ENCODE measurements around the gene ATP6V0B. TPM values are rescaled to one million over a fixed set of nuclear protein-coding genes. Genes with fewer than 3 reads are reported as not detected.

ATP6V0B gene
- total and polyA plus RNA-seq, 2 of the 13 experiments (the other 11 are each of a cell fraction or from before 2014, with no cell fraction given), result 157 to 161 TPM

DNA sequence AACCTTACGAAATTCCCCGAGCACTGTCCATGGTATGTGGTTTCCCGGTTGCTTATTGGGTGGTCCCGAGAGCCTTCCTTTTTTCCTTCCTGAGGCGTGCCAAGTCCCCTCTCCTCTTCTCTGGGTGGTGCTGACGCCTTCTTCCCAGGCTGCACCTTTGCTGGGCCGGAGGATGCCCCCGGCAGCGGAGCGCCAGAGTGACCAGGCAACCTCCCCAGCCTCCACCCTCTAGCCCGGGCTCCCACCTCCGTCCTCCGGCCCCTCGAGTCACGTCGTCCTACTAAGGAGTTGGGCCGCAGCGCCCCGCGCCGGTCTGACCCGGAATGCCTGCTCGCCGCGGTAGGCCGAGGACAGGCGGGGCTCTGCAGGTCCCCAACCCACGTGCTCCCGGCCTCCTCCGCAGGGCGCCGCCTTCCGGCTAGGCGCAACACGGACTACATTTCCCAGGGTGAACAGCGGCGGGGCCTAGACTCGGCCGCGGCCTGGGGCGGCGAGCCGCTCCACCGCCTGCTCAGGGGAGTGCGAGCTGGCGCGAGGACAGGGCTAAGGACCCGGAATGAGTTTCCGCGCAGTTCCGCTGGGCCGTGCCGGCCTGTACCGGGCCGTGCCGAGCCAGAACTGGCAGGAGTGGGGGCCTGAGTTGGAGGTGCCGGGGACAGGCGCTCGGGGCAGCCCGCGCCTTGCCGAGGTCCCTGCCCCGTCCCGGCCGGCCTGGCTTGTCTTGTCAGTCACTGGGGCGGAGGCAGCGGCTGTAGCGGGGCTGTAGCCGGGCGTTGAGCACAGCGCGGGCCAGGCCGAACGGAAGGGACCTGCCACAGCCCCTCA is 28.3 kb upstream of the ATP6V0B start, which contains the start of gene IPO13 (continued):
- TF ChIP-seq AHR (CRISPR knock-in tag; IDR thresholded peaks at IDR 0.05) (peak; percentile 70; the same call in 1 of the 2 replicates), ARNT2 (CRISPR knock-in tag; IDR thresholded peaks at IDR 0.05; ENCODE audit: low read depth) (peak; percentile 77), ELF4 (CRISPR knock-in tag; IDR thresholded peaks at IDR 0.05; ENCODE audit: borderline replicate concordance) (no peak), HDAC2 (CRISPR knock-in tag; IDR thresholded peaks at IDR 0.05) (peak; percentile 65), SETDB1 (CRISPR knock-in tag; IDR thresholded peaks at IDR 0.05; ENCODE audit: borderline replicate concordance) (peak; percentile 83; the same call in 1 of the 2 replicates), MTA1 (CRISPR knock-in tag; IDR thresholded peaks at IDR 0.05; ENCODE audit: borderline replicate concordance) (peak; percentile 79; the same call in 1 of the 2 replicates), ARID2 (CRISPR knock-in tag; IDR thresholded peaks at IDR 0.05; ENCODE audit: borderline replicate concordance) (no peak), NCOR1 (IDR thresholded peaks at IDR 0.05; ENCODE audit: borderline replicate concordance, low read length) (no peak)
- TF ChIP-seq, protein P1, sequence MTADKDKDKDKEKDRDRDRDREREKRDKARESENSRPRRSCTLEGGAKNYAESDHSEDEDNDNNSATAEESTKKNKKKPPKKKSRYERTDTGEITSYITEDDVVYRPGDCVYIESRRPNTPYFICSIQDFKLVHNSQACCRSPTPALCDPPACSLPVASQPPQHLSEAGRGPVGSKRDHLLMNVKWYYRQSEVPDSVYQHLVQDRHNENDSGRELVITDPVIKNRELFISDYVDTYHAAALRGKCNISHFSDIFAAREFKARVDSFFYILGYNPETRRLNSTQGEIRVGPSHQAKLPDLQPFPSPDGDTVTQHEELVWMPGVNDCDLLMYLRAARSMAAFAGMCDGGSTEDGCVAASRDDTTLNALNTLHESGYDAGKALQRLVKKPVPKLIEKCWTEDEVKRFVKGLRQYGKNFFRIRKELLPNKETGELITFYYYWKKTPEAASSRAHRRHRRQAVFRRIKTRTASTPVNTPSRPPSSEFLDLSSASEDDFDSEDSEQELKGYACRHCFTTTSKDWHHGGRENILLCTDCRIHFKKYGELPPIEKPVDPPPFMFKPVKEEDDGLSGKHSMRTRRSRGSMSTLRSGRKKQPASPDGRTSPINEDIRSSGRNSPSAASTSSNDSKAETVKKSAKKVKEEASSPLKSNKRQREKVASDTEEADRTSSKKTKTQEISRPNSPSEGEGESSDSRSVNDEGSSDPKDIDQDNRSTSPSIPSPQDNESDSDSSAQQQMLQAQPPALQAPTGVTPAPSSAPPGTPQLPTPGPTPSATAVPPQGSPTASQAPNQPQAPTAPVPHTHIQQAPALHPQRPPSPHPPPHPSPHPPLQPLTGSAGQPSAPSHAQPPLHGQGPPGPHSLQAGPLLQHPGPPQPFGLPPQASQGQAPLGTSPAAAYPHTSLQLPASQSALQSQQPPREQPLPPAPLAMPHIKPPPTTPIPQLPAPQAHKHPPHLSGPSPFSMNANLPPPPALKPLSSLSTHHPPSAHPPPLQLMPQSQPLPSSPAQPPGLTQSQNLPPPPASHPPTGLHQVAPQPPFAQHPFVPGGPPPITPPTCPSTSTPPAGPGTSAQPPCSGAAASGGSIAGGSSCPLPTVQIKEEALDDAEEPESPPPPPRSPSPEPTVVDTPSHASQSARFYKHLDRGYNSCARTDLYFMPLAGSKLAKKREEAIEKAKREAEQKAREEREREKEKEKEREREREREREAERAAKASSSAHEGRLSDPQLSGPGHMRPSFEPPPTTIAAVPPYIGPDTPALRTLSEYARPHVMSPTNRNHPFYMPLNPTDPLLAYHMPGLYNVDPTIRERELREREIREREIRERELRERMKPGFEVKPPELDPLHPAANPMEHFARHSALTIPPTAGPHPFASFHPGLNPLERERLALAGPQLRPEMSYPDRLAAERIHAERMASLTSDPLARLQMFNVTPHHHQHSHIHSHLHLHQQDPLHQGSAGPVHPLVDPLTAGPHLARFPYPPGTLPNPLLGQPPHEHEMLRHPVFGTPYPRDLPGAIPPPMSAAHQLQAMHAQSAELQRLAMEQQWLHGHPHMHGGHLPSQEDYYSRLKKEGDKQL (CRISPR knock-in tag; IDR thresholded peaks at IDR 0.05; ENCODE audit: low read depth), result peak; percentile 48; the same call in 1 of the 2 replicates
- TF ChIP-seq, protein P2, sequence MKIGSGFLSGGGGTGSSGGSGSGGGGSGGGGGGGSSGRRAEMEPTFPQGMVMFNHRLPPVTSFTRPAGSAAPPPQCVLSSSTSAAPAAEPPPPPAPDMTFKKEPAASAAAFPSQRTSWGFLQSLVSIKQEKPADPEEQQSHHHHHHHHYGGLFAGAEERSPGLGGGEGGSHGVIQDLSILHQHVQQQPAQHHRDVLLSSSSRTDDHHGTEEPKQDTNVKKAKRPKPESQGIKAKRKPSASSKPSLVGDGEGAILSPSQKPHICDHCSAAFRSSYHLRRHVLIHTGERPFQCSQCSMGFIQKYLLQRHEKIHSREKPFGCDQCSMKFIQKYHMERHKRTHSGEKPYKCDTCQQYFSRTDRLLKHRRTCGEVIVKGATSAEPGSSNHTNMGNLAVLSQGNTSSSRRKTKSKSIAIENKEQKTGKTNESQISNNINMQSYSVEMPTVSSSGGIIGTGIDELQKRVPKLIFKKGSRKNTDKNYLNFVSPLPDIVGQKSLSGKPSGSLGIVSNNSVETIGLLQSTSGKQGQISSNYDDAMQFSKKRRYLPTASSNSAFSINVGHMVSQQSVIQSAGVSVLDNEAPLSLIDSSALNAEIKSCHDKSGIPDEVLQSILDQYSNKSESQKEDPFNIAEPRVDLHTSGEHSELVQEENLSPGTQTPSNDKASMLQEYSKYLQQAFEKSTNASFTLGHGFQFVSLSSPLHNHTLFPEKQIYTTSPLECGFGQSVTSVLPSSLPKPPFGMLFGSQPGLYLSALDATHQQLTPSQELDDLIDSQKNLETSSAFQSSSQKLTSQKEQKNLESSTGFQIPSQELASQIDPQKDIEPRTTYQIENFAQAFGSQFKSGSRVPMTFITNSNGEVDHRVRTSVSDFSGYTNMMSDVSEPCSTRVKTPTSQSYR (CRISPR knock-in tag; IDR thresholded peaks at IDR 0.05; ENCODE audit: borderline replicate concordance), result peak; percentile 6; the same call in 1 of the 2 replicates
- TF ChIP-seq, protein P3, sequence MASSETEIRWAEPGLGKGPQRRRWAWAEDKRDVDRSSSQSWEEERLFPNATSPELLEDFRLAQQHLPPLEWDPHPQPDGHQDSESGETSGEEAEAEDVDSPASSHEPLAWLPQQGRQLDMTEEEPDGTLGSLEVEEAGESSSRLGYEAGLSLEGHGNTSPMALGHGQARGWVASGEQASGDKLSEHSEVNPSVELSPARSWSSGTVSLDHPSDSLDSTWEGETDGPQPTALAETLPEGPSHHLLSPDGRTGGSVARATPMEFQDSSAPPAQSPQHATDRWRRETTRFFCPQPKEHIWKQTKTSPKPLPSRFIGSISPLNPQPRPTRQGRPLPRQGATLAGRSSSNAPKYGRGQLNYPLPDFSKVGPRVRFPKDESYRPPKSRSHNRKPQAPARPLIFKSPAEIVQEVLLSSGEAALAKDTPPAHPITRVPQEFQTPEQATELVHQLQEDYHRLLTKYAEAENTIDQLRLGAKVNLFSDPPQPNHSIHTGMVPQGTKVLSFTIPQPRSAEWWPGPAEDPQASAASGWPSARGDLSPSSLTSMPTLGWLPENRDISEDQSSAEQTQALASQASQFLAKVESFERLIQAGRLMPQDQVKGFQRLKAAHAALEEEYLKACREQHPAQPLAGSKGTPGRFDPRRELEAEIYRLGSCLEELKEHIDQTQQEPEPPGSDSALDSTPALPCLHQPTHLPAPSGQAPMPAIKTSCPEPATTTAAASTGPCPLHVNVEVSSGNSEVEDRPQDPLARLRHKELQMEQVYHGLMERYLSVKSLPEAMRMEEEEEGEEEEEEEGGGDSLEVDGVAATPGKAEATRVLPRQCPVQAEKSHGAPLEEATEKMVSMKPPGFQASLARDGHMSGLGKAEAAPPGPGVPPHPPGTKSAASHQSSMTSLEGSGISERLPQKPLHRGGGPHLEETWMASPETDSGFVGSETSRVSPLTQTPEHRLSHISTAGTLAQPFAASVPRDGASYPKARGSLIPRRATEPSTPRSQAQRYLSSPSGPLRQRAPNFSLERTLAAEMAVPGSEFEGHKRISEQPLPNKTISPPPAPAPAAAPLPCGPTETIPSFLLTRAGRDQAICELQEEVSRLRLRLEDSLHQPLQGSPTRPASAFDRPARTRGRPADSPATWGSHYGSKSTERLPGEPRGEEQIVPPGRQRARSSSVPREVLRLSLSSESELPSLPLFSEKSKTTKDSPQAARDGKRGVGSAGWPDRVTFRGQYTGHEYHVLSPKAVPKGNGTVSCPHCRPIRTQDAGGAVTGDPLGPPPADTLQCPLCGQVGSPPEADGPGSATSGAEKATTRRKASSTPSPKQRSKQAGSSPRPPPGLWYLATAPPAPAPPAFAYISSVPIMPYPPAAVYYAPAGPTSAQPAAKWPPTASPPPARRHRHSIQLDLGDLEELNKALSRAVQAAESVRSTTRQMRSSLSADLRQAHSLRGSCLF (CRISPR knock-in tag; IDR thresholded peaks at IDR 0.05; ENCODE audit: borderline replicate concordance), result no peak

Measured in HepG2 (cell line).